GM12878 (cell line): ENCODE measurements around the gene FBXL16. TPM values are rescaled to one million over a fixed set of nuclear protein-coding genes. Genes with fewer than 3 reads are reported as not detected.

Source experiments
- ATAC-seq: fragments of 200-7000 bp; cut with Tn5 transposase; 3 replicates; pipeline ENCODE4 v1.9.1; 2020; ENCODE audit warnings: mild to moderate bottlenecking, moderate library complexity
- BruUV-seq: library from RNA; stranded (reverse); fragments of 400-500 nt; replicated peaks from 2 replicates; lab custom pipeline; 2021; lab: Mats Ljungman, UMichigan
- CTCF ChIA-PET: fragments of 300-600 bp; sonication (Branson Sonifier 250); formaldehyde crosslinking; extraction: SDS; loops from one replicate; lab custom pipeline; 2021; ENCODE audit warnings: inconsistent platforms; lab: Yijun Ruan, JAX
- POLR2A ChIA-PET: fragments of 350-600 bp; formaldehyde crosslinking; extraction: SDS; loops from one replicate; lab custom pipeline; 2021; ENCODE audit warnings: inconsistent platforms; lab: Charles Lee
- RAD21 ChIA-PET: fragments of 300-600 bp; sonication (Branson Sonifier 250); formaldehyde crosslinking; loops from one replicate; lab custom pipeline; 2023; ENCODE audit warnings: antibody characterized with exemption; ENCODE audit not compliant: unreplicated experiment; lab: Charles Lee
- SMC1A ChIA-PET: fragments of 300-600 bp; sonication (Branson Sonifier 250); formaldehyde crosslinking; loops from one replicate; lab custom pipeline; 2023; ENCODE audit not compliant: unreplicated experiment, uncharacterized antibody; lab: Charles Lee
- DNase-seq: peaks from one replicate; pipeline ENCODE4 v3.0.0-alpha.2; 2011; ENCODE audit warnings: low read depth, low spot score
- FAIRE-seq: peaks from 3 replicates; lab custom pipeline; 2011; peaks lifted over from hg19 to GRCh38; lab: Jason Lieb, UNC
- H2AFZ ChIP-seq: 2 replicates; pipeline ENCODE4 v1.6.0; 2011; ENCODE audit warnings: low read depth, low read length, control low read depth; ENCODE audit not compliant: control insufficient read depth
- H3K27ac ChIP-seq: 2 replicates; pipeline ENCODE4 v1.5.1; 2011; ENCODE audit warnings: control low read depth; ENCODE audit not compliant: control insufficient read depth, insufficient read depth
- H3K27me3 ChIP-seq, 2 experiments: replicated peaks in 1 of 2; 2 replicates each; pipeline versions ENCODE4 v1.6.0 to v1.6.1; 2011; ENCODE audit warnings: low read length in 1 of 2; ENCODE audit not compliant: control insufficient read depth in 2 of 2, insufficient read depth in 2 of 2
- H3K36me3 ChIP-seq, 2 experiments: 2 replicates each; pipeline ENCODE4 v1.5.1; 2011; ENCODE audit warnings: low read length in 1 of 2; ENCODE audit not compliant: control insufficient read depth in 2 of 2, insufficient read depth in 2 of 2
- H3K4me1 ChIP-seq: 2 replicates; pipeline ENCODE4 v1.6.1; 2011; ENCODE audit warnings: mild to moderate bottlenecking, low read length, moderate library complexity, mixed read lengths; ENCODE audit not compliant: control insufficient read depth, insufficient read depth
- H3K4me2 ChIP-seq: 2 replicates; pipeline ENCODE4 v1.6.0; 2011; ENCODE audit warnings: control low read depth; ENCODE audit not compliant: control insufficient read depth, insufficient read depth
- H3K4me3 ChIP-seq: fragments of 200-600 bp; sonication (generic); 2 replicates; pipeline ENCODE4 v1.5.1; 2016
- H3K79me2 ChIP-seq: 2 replicates; pipeline ENCODE4 v1.6.0; 2011; ENCODE audit warnings: low read length; ENCODE audit not compliant: control insufficient read depth, insufficient read depth
- H3K9ac ChIP-seq: 2 replicates; pipeline ENCODE4 v1.8.0; 2011; ENCODE audit warnings: low read length, control low read depth, mixed read lengths; ENCODE audit not compliant: control insufficient read depth, insufficient read depth
- H3K9me3 ChIP-seq: replicated peaks from 3 replicates; pipeline ENCODE4 v1.5.1; 2011; ENCODE audit warnings: mild to moderate bottlenecking, low read length; ENCODE audit not compliant: control insufficient read depth, insufficient read depth
- H4K20me1 ChIP-seq: 2 replicates; pipeline ENCODE4 v1.6.0; 2011; ENCODE audit not compliant: control insufficient read depth, insufficient read depth
- ATF7 ChIP-seq: fragments of 450-650 bp; IDR thresholded peaks from 2 replicates; pipeline ENCODE4 v1.6.1; 2016; ENCODE audit warnings: low read depth, mild to moderate bottlenecking
- BRCA1 ChIP-seq: IDR thresholded peaks from 2 replicates; pipeline ENCODE4 v1.6.1; 2011; ENCODE audit warnings: low read depth, low read length, improper control_type of control experiment
- ESRRA ChIP-seq: IDR thresholded peaks from 2 replicates; pipeline ENCODE4 v1.6.1; 2012; ENCODE audit warnings: mild to moderate bottlenecking, low read length, improper control_type of control experiment
- FOXM1 ChIP-seq: IDR thresholded peaks from 2 replicates; pipeline ENCODE4 v1.6.1; 2012; ENCODE audit warnings: low read depth, mild to moderate bottlenecking, inconsistent platforms, low read length, moderate library complexity
- GABPA ChIP-seq: IDR thresholded peaks from 2 replicates; pipeline ENCODE4 v1.6.1; 2014; ENCODE audit warnings: antibody characterized with exemption, low read depth, mild to moderate bottlenecking, inconsistent platforms
- GATAD2B ChIP-seq: fragments of 450-650 bp; conservative IDR thresholded peaks from 2 replicates; pipeline ENCODE4 v1.6.1; 2017; ENCODE audit warnings: low read depth, mild to moderate bottlenecking, moderate library complexity
- HDAC2 ChIP-seq: fragments of 200-600 bp; sonication (generic); IDR thresholded peaks from 2 replicates; pipeline ENCODE4 v1.6.1; 2017
- KDM1A ChIP-seq: fragments of 200-600 bp; sonication (generic); IDR thresholded peaks from 2 replicates; pipeline ENCODE4 v1.6.1; 2016; ENCODE audit warnings: borderline replicate concordance
- MTA3 ChIP-seq: IDR thresholded peaks from 2 replicates; pipeline ENCODE4 v1.6.1; 2012; ENCODE audit warnings: low read length, inconsistent platforms, borderline replicate concordance
- NFIC ChIP-seq: IDR thresholded peaks from 2 replicates; pipeline ENCODE4 v1.6.1; 2012; ENCODE audit warnings: low read depth, mild to moderate bottlenecking, inconsistent platforms, low read length, moderate library complexity
- NR2F1 ChIP-seq: fragments of 450-650 bp; conservative IDR thresholded peaks from 2 replicates; pipeline ENCODE4 v1.6.1; 2017; ENCODE audit warnings: mild to moderate bottlenecking
- PAX8 ChIP-seq: fragments of 450-650 bp; IDR thresholded peaks from 2 replicates; pipeline ENCODE4 v1.6.1; 2017; ENCODE audit warnings: mild to moderate bottlenecking, moderate library complexity
- ZNF207 ChIP-seq: fragments of 450-650 bp; IDR thresholded peaks from 2 replicates; pipeline ENCODE4 v1.6.1; 2014; ENCODE audit warnings: antibody characterized with exemption, mild to moderate bottlenecking, borderline replicate concordance
- ZSCAN29 ChIP-seq: fragments of 450-650 bp; IDR thresholded peaks from 2 replicates; pipeline ENCODE4 v1.6.1; 2017; ENCODE audit warnings: mild to moderate bottlenecking, moderate library complexity
- WGBS: methylation state at CpG from one replicate; pipeline ENCODE4 v1.1.6; 2016; ENCODE audit warnings: low lambda C conversion rate; ENCODE audit not compliant: insufficient replicate concordance, insufficient coverage; ENCODE audit errors: missing lambda C conversion rate; 5-methylcytosine and 5-hydroxymethylcytosine counted together
- in situ Hi-C: fragments of 300-500 bp; cut with MboI; formaldehyde crosslinking; loops from 9 replicates; pipeline ENCODE4 v1.14.3; 2018; ENCODE audit warnings: mixed read lengths
- intact Hi-C: fragments of 100-400 bp; cut with micrococcal nuclease; formaldehyde crosslinking; loops from one replicate; pipeline ENCODE4 v1.14.2; 2022; ENCODE audit not compliant: unreplicated experiment
- polyA plus RNA-seq, 11 experiments: library from polyadenylated mRNA; depleted of rRNA in 4 of 11; unstranded in 6 of 11; stranded (reverse) in 5 of 11; fragments of >200 nt; fragmentation: Nextera tagmentation in 4 of 11; fragmentation: Illumina TruSeq in 1 of 11; extraction: Ambion mirVana in 4 of 11; extraction: Trizol in 1 of 11; gene quantifications; 1 replicate in 1 of 11; 2 replicates in 10 of 11; pipeline versions ENCODE4 v1.2.1 to v1.2.3, GENCODE V29; 2011 to 2016; ENCODE audit warnings: inconsistent platforms in 2 of 11, missing spikeins in 2 of 11, low read depth in 1 of 11
- total RNA-seq, 4 experiments: library from RNA; depleted of rRNA in 3 of 4; stranded (reverse); fragments of >200 nt in 3 of 4; fragmentation: Illumina TruSeq in 1 of 4; extraction: Trizol in 1 of 4; gene quantifications; 2 replicates each; pipeline versions ENCODE4 v1.2.1 to v1.2.3, GENCODE V29; 2013 to 2021
- TF ChIP-seq, protein P1 (sequence below): fragments of 450-650 bp; formaldehyde crosslinking; IDR thresholded peaks from 2 replicates; pipeline ENCODE4 v1.4.0; 2022; ENCODE audit warnings: mild to moderate bottlenecking, moderate library complexity

Gene FBXL16
- total and polyA plus RNA-seq, 10 of the 15 experiments (the other 5 are each of a cell fraction or from before 2014, with no cell fraction given) = 0.13 to 1.4 (median 0.24) TPM

DNA sequence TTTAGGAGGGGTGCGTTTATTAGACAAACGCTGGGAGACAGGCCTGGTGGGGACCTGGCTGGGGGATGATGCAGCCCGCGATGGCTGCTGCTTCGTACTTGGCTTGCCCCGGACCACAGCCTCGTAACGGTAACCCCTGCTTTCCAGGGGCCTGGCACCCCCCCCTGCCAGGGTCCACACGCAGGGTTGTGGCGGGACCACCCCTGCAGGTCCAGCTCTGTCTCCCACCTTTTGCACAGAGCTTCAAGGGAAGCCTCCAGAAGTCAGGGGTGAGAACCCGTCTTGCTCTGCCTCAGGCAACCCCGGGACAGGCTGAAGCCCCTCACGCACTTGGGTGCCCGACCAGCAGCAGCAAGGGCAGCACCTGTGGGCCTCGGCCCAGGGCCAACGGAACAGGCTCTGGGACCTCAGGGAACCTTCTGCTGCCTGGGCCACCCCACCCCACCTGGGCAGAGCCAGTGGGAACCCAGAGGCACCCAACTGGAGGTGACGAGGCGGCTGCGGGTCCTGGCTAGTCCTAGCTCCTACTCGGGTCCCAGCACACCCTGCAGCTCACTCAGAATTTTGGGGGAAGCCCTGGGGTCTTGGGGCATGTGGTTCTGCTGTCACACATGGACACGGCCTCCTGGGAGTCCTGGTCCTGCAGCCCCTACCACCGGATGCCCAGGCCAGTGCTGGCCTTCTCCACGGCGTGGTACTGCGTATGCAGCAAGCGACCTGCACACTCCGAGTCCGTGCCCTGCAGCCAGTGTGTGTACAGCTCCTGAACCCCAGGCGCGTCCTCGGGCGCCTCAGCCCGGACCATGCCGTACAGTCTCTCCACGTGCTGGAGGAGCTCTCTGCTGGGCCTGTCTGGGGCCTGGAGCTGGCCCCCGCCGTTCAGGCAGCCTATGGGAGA, 24.4 kb upstream of the FBXL16 start:
- WGBS = 93% methylated on average over 37 of the region's 37 CpGs
- Histone ChIP-seq H3K4me3 (no peak overlapping the region), H3K9ac (no peak overlapping the region), H3K79me2 (no peaks in the 10 kb centered on the region; the same call in 1 of the 2 replicates), H3K27me3 (no peaks in the 10 kb centered on the region), H4K20me1 (no peaks in the 10 kb centered on the region), H3K4me1 (peaks cover 15% of the 10 kb centered on the region), H3K9me3 (no peaks in the 10 kb centered on the region), H2AFZ (no peak overlapping the region), H3K4me2 (no peak overlapping the region), H3K36me3 (peaks cover 2 to 7% of the 10 kb centered on the region in 2 experiments; a peak in 3 of 4 replicates), H3K27ac (no peak overlapping the region)
- intact Hi-C loops = no loop called here
- DNase-seq = no peak
- TF ChIP-seq ATF7 = no peak
- TF ChIP-seq HDAC2 = no peak
- TF ChIP-seq MTA3 = no peak
- TF ChIP-seq, protein P1, sequence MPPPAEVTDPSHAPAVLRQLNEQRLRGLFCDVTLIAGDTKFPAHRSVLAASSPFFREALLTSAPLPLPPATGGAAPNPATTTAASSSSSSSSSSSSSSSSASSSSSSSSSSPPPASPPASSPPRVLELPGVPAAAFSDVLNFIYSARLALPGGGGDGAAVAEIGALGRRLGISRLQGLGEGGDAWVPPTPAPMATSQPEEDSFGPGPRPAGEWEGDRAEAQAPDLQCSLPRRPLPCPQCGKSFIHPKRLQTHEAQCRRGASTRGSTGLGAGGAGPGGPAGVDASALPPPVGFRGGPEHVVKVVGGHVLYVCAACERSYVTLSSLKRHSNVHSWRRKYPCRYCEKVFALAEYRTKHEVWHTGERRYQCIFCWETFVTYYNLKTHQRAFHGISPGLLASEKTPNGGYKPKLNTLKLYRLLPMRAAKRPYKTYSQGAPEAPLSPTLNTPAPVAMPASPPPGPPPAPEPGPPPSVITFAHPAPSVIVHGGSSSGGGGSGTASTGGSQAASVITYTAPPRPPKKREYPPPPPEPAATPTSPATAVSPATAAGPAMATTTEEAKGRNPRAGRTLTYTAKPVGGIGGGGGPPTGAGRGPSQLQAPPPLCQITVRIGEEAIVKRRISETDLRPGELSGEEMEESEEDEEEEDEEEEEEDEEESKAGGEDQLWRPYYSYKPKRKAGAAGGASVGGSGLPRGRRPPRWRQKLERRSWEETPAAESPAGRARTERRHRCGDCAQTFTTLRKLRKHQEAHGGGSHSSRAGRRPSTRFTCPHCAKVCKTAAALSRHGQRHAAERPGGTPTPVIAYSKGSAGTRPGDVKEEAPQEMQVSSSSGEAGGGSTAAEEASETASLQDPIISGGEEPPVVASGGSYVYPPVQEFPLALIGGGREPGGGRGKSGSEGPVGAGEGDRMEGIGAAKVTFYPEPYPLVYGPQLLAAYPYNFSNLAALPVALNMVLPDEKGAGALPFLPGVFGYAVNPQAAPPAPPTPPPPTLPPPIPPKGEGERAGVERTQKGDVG (CRISPR knock-in tag) = no peak
- TF ChIP-seq BRCA1 = no peak
- no peak for TF ChIP-seq ESRRA
- TF ChIP-seq PAX8 = no peak
- TF ChIP-seq GATAD2B = no peak
- TF ChIP-seq ZSCAN29 = no peak
- no peak for TF ChIP-seq ZNF207
- no peak for TF ChIP-seq NFIC
- TF ChIP-seq GABPA = no peak
- no peak for TF ChIP-seq FOXM1
- TF ChIP-seq NR2F1 = no peak
- TF ChIP-seq KDM1A = no peak
- BruUV-seq = no TSS peak
- ATAC-seq = no peak
- POLR2A ChIA-PET = interaction anchor here (1.4 to 6.3 kb wide), 2 partner anchors 8 to 9 kb away, joined by 6 to 60 read pairs; partner anchors contain the start of genes ANTKMT and CIAO3
- no peak for FAIRE-seq
- CTCF ChIA-PET = interaction anchor here (0.7 to 1.4 kb wide), 4 partner anchors 10 to 882 kb away, joined by 3 to 6 read pairs (median 4); partner anchors contain the start of genes CIAO3 and IFT140
- RAD21 ChIA-PET = no interaction called here
- SMC1A ChIA-PET = no interaction called here
- in situ Hi-C loops = no loop called here
